HG03469 (cell line): ENCODE measurements around the gene OR2AG1.
"Not testable (repeated sequence)": the region's sequence is repeated elsewhere in the genome, so short reads cannot be mapped to it uniquely, and the experiment has no call there.

Experiments
- ATAC-seq: cut with Tn5 transposase; IDR thresholded peaks from one replicate; pipeline ENCODE4 v1.9.1; 2021; ENCODE audit warnings: mild to moderate bottlenecking, moderate library complexity, moderate number of reproducible peaks; ENCODE audit not compliant: unreplicated experiment

The OR2AG1 gene

GRCh38 chr11:6790546-6790945 is 7.7 kb downstream of the OR2AG1 start:
- no peak for ATAC-seq

DNA sequence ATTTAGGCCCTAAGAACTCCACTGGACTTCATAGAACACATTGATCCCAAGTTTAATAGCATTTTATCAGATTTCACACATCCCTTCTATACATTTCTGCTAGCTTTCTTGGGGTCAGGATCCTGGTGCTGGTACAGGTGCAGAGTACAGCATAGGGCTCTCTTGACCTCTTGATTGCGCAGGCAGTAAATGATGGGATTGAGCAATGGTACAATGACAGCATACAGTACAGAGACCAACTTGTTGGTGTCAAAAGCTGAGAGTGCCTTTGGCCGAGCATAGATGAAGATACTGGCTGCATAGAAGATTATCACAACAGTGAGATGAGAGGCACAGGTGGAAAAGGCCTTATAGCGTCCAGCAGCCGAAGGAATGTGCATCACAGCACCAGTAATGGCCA is 11.8 kb downstream of the OR2AG1 start:
- ATAC-seq, result no peak

- ATAC-seq, result no peak
These were observed 16.6 kb downstream of the OR2AG1 start, which contains the start of gene OR6A2 for GRCh38 chr11:6799402-6799801. Gene OR6A2 (minus strand): TSS chr11:6799689. CDS start chr11:6795708, 3,981 bp downstream.

DNA sequence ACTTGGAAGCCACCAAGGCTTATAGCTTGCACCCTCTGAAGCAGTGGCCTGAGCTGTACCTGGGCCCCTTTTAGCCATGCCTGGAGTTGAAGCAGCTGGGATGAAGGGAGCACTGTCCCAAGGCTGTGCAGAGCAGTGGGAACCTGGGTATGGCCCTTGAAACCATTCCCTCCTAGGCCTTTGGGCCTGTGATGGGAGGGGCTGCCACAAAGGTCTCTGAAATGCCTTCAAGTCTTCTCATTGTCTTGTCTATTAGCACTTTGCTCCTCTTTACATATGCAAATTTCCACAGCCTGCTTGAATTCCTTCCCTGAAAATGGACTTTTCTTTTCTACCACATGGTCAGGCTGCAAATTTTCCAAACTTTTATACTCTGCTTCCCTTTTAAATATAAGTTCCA is 18.3 kb downstream of the OR2AG1 start:
- not testable (repeated sequence) for ATAC-seq

GRCh38 chr11:6812390-6813005 is 29.7 kb downstream of the OR2AG1 start:
- ATAC-seq, result peak; percentile 76

DNA sequence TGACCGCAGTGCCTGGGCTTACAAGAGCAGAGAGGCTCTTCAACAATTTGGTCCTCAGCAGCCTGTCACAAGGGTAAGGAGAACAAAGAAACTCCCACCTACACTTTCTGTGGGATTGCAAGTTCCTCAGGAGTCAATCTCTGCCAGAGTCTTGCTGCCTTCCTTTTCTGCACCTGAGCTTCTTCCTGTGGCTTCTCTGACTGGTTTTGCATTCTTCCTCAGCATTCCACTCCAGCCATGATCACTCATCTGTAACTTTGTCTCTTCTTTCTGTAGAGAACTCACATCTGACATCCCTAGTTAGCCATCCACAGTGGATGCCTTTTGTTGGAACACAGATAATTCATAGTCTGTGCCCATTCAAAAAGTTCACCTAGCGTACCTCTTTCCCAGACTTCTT is 30.8 kb downstream of the OR2AG1 start:
- no peak for ATAC-seq

DNA sequence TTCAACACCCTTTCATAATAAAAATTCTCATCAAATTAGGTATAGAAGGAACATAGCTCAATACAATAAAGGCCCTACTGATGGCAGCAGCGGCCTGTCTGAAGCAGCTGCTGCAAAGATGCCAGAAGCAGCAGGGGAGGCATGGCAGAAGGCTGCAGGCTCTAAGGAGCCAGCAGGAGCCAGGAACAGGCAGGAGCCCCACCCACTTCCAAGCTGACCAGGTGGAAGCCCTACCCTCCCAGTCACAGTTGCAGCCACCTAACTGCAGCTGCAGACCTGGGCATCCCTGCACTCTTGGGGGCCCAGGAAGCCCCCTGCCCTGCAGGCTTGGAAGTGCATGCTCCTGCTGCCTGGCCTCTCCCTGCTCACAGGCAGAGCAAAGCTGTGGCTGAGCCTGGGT is 34.9 kb downstream of the OR2AG1 start:
- ATAC-seq, result no peak

DNA sequence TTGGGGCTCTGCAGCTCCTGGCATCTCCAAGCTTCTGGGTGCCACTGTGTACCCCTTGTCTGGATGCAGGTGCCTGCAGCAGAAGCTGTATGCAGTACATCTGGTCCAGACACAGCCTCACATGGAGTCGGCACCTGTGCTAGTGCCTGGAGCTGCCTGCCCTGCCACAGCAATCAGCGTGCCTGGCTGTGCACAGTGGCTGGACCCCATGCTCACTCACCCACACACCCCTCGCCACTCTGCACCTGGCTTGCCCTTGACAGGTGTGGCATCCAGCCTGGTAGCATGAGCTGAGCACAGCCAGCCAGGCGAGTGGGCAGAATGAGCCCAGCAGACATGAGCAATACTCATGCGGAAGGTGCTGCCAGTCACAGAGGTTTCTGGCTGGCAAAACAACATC is 36.1 kb downstream of the OR2AG1 start:
- ATAC-seq, result no peak

DNA sequence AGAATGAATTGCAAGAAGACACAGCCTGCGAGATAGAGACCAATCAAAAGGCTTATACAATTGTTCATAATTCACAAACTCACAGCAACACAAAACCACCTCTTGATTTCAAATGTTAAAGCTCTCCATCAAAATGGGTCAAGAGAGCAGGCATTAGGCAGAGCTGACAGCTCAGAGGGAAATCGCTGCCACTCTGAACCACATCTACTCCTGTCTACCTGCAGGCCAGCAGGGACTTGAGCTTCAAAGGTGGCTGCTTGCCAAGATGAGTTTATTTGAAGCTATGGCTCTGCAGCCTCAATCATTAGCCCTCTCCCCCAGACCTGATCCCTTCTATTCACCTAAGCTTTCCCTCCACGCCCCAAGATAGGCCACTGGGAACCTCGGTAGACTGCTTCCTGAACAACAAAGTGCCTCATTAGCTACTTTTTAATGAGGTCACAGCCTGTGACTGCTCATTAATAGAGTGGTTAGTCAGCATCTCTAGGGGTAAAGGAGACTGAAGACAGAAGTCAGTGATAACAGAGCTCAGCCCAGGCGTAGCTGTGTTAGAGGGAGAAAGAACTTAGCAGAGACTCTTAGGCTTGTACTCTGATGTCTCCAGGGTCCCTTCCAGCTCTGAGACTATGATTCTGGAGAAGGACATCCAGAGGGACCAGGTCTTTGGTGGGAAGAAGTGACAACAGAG is 41.5 kb downstream of the OR2AG1 start:
- no peak for ATAC-seq

DNA sequence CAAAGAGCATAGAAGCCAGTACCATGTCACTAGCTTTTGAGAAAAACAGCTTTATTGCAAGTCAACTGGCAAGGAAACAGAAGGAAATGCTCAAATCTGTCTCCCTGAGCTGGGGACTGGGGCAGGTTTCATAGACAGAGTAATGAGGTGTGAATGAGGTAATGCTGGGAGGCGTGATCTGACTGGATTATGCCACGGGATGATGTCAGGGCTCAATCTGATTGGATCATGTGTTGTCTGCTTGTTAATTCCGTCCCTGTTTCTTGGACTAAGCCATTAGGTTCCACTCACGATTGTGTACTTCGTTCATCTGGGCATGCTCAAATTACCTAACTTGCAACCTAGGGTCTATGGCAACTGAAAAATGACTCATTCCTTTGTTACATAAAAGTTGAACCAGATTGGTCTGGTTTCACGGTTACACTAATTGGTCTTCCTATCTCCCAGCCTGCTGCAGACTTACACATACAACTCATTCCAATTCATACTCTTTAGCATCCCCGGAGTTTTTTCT is 42.5 kb downstream of the OR2AG1 start:
- ATAC-seq, result no peak

DNA sequence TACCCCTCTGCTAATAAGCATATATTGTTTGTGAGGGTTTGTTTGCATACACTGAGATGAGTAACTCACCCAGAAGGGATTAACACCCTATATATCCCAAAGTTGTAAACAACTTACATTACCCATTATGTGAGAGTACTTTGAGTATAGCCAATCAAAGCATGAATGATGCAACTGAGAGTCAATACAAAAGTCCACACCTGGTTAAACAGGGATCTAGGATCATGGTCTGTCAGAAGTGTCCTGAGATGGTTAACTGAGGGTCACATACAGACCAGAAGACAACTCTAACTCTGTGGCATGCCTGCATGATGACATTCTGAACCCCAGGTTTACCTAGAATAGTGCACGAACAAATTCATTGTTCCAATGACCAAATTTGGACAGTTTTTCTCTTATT is 45.3 kb downstream of the OR2AG1 start:
- ATAC-seq, result no peak

DNA sequence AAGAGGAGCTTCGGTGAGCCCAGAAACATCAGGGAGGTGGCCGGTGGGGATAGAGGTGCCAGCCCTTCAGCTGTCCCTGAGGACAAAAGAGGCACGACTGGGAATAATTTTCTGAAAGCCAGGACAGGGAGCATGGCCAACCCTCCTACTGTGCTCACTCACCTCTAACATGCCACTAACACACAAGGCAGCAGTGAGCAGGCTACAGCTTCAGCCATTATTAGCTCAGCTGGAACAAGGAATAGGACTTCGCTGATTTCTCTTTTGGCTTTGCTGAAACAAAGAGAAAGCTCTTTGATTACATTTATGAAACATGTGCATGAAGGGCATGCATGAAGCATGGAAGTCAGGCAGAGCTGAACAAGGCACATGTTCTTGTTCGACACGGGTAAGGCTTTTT is 50.5 kb downstream of the OR2AG1 start:
- ATAC-seq, result no peak

- no peak for ATAC-seq
These were observed 51.2 kb downstream of the OR2AG1 start for GRCh38 chr11:6834021-6834420.
